A549 (cell line): ENCODE results near the gene XPC.

Experiments
- CHD4 ChIP-seq: fragments of 200-600 bp; sonication (generic); IDR thresholded peaks from 2 replicates; pipeline ENCODE4 v1.6.1; 2016; ENCODE audit warnings: antibody characterized with exemption, mild to moderate bottlenecking, borderline replicate concordance
- CTCF ChIP-seq: fragments of >200 bp; sonication (Bioruptor Twin); formaldehyde crosslinking; IDR thresholded peaks from 3 replicates; pipeline ENCODE4 v1.5.1; 2016
- E2F6 ChIP-seq: IDR thresholded peaks from 2 replicates; pipeline ENCODE4 v1.6.1; 2012; ENCODE audit warnings: low read depth, borderline replicate concordance
- ELK1 ChIP-seq: fragments of 150-350 bp; IDR thresholded peaks from 2 replicates; pipeline ENCODE4 v1.6.1; 2014; ENCODE audit warnings: low read depth, mild to moderate bottlenecking, low read length
- ESRRA ChIP-seq: fragments of 150-350 bp; IDR thresholded peaks from 2 replicates; pipeline ENCODE4 v1.6.1; 2014; ENCODE audit warnings: mild to moderate bottlenecking, low read length, borderline replicate concordance
- GATA3 ChIP-seq: IDR thresholded peaks from 2 replicates; pipeline ENCODE4 v1.6.1; 2012; ENCODE audit warnings: borderline replicate concordance
- HEYL ChIP-seq: fragments of 250-450 bp; sonication (Bioruptor Pico); IDR thresholded peaks from 2 replicates; pipeline ENCODE4 v1.8.0; 2021; ENCODE audit warnings: mild to moderate bottlenecking, moderate library complexity
- POLR2A ChIP-seq: IDR thresholded peaks from 2 replicates; pipeline ENCODE4 v1.6.1; 2012; ENCODE audit warnings: mild to moderate bottlenecking, low read length
- POLR2AphosphoS2 ChIP-seq: conservative IDR thresholded peaks from 2 replicates; pipeline ENCODE4 v1.6.1; 2012; ENCODE audit warnings: low read length, improper control_type of control experiment, inconsistent platforms
- RCOR1 ChIP-seq: fragments of 150-350 bp; IDR thresholded peaks from 2 replicates; pipeline ENCODE4 v1.6.1; 2014; ENCODE audit warnings: antibody characterized with exemption, low read length, low read depth
- REST ChIP-seq: fragments of 200-600 bp; sonication (generic); IDR thresholded peaks from 2 replicates; pipeline ENCODE4 v1.6.1; 2016; ENCODE audit warnings: antibody characterized with exemption, mild to moderate bottlenecking, moderate library complexity
- RNF2 ChIP-seq: fragments of 200-600 bp; sonication (generic); IDR thresholded peaks from 2 replicates; pipeline ENCODE4 v1.6.1; 2016; ENCODE audit warnings: low read depth, mild to moderate bottlenecking, antibody characterized with exemption, moderate library complexity, borderline replicate concordance

GRCh38 chr3:14157951-14158350, 20.4 kb downstream of the XPC start:
- TF ChIP-seq CTCF (no peak), CHD4 (no peak), ELK1 (no peak), POLR2A (no peak), ESRRA (no peak), POLR2AphosphoS2 (no peak), RCOR1 (no peak), GATA3 (no peak), HEYL (CRISPR knock-in tag) (no peak), RNF2 (no peak), E2F6 (no peak), REST (no peak)
